Measurements from ENCODE around the gene FNIP1.
"Not testable (repeated sequence)": the region's sequence is repeated elsewhere in the genome, so short reads cannot be mapped to it uniquely, and the experiment has no call there.

The FNIP1 gene

GRCh38 chr5:131735393-131735792, 61.4 kb downstream of the FNIP1 start:
- DNase-seq (ENCODE audit: low spot score): no peak
- POLR2A ChIA-PET (ENCODE audit: low non-redundant PET): no interaction called here
- H3K27ac ChIP-seq: no peak overlapping the region
- CTCF ChIA-PET: no interaction called here
- no peak for TF ChIP-seq CTCF (conservative IDR thresholded peaks at IDR 0.05; ENCODE audit: low read depth)

DNA sequence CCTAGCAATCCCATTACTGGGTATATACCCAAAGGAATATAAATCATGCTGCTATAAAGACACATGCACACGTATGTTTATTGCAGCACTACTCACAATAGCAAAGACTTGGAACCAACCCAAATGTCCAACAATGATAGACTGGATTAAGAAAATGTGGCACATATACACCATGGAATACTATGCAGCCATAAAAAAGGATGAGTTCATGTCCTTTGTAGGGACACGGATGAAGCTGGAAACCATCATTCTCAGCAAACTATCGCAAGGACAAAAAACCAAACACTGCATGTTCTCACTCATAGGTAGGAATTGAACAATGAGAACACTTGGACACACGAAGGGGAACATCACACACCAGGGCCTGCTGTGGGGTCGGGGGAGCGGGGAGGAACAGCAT, 61.9 kb downstream of the FNIP1 start:
- H3K27ac ChIP-seq; DNase-seq (ENCODE audit: low spot score); CTCF ChIA-PET; POLR2A ChIA-PET (ENCODE audit: low non-redundant PET): not testable (repeated sequence)

DNA sequence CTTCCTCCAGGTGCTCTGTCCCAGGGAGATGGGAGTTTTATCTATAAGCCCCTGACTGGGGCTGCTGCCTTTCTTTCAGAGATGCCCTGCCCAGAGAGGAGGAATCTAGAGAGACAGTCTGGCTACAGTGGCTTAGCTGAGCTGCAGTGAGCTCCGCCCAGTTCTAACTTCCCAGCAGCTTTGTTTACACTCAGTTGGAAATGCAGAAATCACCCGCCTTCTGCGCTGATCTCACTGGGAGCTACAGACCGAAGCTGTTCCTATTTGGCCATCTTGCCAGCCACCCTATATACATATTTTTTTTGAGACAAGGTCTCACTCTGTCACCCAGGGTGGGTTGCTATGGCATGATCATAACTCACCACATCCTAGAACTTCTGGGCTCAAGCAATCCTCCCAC, 67.5 kb downstream of the FNIP1 start:
- CTCF ChIA-PET; DNase-seq (ENCODE audit: low spot score); POLR2A ChIA-PET (ENCODE audit: low non-redundant PET); H3K27ac ChIP-seq: not testable (repeated sequence)

GRCh38 chr5:131724089-131724488, 72.7 kb downstream of the FNIP1 start:
- DNase-seq (ENCODE audit: low spot score): not testable (repeated sequence)

DNA sequence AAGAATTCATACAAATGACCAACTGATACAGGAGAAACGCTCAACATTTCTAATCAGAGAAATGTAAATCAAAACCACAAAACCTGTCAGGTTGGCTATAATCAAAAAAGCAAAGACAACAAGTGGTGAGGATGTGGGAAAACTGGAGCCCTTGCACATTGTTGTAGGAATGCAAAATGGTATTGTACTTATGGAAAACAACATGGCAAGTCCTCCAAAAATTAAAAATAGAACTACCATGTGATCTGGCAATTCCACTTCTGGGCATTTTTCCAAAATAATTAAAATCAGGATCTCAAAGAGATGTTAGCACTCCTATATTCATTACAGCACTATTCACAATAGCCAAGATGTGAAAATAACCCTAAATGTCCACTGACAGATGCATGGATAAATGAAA, 76.1 kb downstream of the FNIP1 start:
- no peak overlapping the region for H3K27ac ChIP-seq
- ChIA-PET POLR2A (ENCODE audit: low non-redundant PET) (no interaction called here), CTCF (no interaction called here)
- no peak for DNase-seq (ENCODE audit: low spot score)
- TF ChIP-seq CTCF (conservative IDR thresholded peaks at IDR 0.05; ENCODE audit: low read depth): no peak

More at GRCh38 chr5:131724089-131724488, 72.7 kb downstream of the FNIP1 start:
- POLR2A ChIA-PET (ENCODE audit: low non-redundant PET); H3K27ac ChIP-seq; CTCF ChIA-PET: not testable (repeated sequence)

GRCh38 chr5:131719564-131719963, 77.3 kb downstream of the FNIP1 start:
- ChIA-PET CTCF (interaction anchor here (0.9 kb wide), 1 partner anchor 18 kb away, joined by 3 read pairs; no protein-coding TSS in a partner anchor), POLR2A (ENCODE audit: low non-redundant PET) (no interaction called here)
- H3K27ac ChIP-seq: no peak overlapping the region
- TF ChIP-seq CTCF (conservative IDR thresholded peaks at IDR 0.05; ENCODE audit: low read depth): no peak
- DNase-seq (ENCODE audit: low spot score): no peak

- CTCF ChIA-PET: interaction anchor here (0.6 to 1.0 kb wide), 4 partner anchors 9 to 16 kb away, joined by 3 to 4 read pairs (median 3); no protein-coding TSS in a partner anchor
- no peak overlapping the region for H3K27ac ChIP-seq
- DNase-seq (ENCODE audit: low spot score): no peak
- TF ChIP-seq CTCF (conservative IDR thresholded peaks at IDR 0.05; ENCODE audit: low read depth): no peak
- POLR2A ChIA-PET (ENCODE audit: low non-redundant PET): no interaction called here
Observed at GRCh38 chr5:131718487-131719014, 78.3 kb downstream of the FNIP1 start.

- CTCF ChIA-PET; DNase-seq (ENCODE audit: low spot score); POLR2A ChIA-PET (ENCODE audit: low non-redundant PET); H3K27ac ChIP-seq: not testable (repeated sequence)
Observed at GRCh38 chr5:131717164-131717563, 79.7 kb downstream of the FNIP1 start.

DNA sequence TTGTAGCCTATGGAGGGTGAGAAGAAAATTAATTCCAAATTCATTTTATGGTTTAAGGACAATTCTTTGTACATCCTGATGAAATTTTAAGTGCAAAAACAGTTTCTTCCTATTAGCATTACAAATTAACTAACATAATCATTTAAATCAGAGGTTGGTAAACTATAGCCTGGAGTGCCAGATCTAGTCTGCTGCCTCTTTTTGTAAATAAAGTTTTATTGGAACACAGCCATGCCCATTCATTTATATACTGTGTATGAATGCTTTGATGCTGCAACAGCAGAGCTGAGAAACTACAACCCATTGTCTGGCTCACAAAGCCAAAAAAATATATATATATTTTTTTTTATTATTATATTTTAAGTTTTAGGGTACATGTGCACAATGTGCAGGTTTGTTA, 80.2 kb downstream of the FNIP1 start:
- TF ChIP-seq CTCF (conservative IDR thresholded peaks at IDR 0.05; ENCODE audit: low read depth): no peak
- ChIA-PET CTCF (no interaction called here), POLR2A (ENCODE audit: low non-redundant PET) (no interaction called here)
- DNase-seq (ENCODE audit: low spot score): no peak
- no peak overlapping the region for H3K27ac ChIP-seq
